Mucosa of rectum (tissue), 2 donors: Measurements from ENCODE around the gene SGCA.

Source experiments
- H3K27ac ChIP-seq, 2 donors: one replicate each; pipeline ENCODE4 v1.7.0; 2013; ENCODE audit warnings: inconsistent platforms in 2 of 2, low read depth in 2 of 2, low read length in 2 of 2
- H3K27me3 ChIP-seq, 2 donors: one replicate each; pipeline ENCODE4 v1.7.0; 2013; ENCODE audit warnings: low read length in 2 of 2; ENCODE audit not compliant: control insufficient read depth in 2 of 2, insufficient read depth in 2 of 2
- H3K36me3 ChIP-seq, 2 donors: one replicate each; pipeline ENCODE4 v1.7.0; 2013; ENCODE audit warnings: low read length in 2 of 2; ENCODE audit not compliant: control insufficient read depth in 2 of 2, insufficient read depth in 2 of 2
- H3K4me1 ChIP-seq, 2 donors: one replicate each; pipeline ENCODE4 v1.7.0; 2013; ENCODE audit warnings: low read length in 2 of 2, mild to moderate bottlenecking in 1 of 2; ENCODE audit not compliant: control insufficient read depth in 2 of 2, insufficient read depth in 2 of 2
- H3K4me3 ChIP-seq, 2 donors: one replicate each; pipeline ENCODE4 v1.7.0; 2013; ENCODE audit warnings: low read length in 2 of 2
- H3K9ac ChIP-seq, 2 donors: one replicate each; pipeline ENCODE4 v1.7.0; 2013; ENCODE audit warnings: low read length in 2 of 2, low read depth in 1 of 2, mild to moderate bottlenecking in 1 of 2
- H3K9me3 ChIP-seq, 2 donors: one replicate each; pipeline ENCODE4 v1.7.0; 2013; ENCODE audit warnings: low read length in 2 of 2; ENCODE audit not compliant: control insufficient read depth in 2 of 2
- donor health status: healthy.
- donor health status: Normal muscosa, but diverticular disease.

Gene SGCA

GRCh38 chr17:50167371-50167770 is 1.6 kb downstream of the SGCA start:
- Histone ChIP-seq H3K27ac (no peak overlapping the region), H3K4me3 (no peak overlapping the region), H3K36me3 (no peaks in the 10 kb centered on the region), H3K4me1 (peaks cover 0 to 6% of the 10 kb centered on the region in 2 donors), H3K9ac (no peak overlapping the region), H3K9me3 (no peaks in the 10 kb centered on the region), H3K27me3 (no peaks in the 10 kb centered on the region)

- Histone ChIP-seq H3K9ac (no peak overlapping the region), H3K4me1 (peaks cover 2 to 6% of the 10 kb centered on the region in 2 donors), H3K4me3 (no peak overlapping the region)
Observed at GRCh38 chr17:50168319-50168718, 2.5 kb downstream of the SGCA start.

GRCh38 chr17:50169121-50169764 is 3.4 kb downstream of the SGCA start:
- Histone ChIP-seq H3K9ac (no peak overlapping the region), H3K27ac (no peak overlapping the region), H3K36me3 (no peaks in the 10 kb centered on the region), H3K4me1 (peaks cover 2 to 8% of the 10 kb centered on the region in 2 donors), H3K4me3 (no peak overlapping the region), H3K27me3 (no peaks in the 10 kb centered on the region), H3K9me3 (no peaks in the 10 kb centered on the region)

More at GRCh38 chr17:50168319-50168718, 2.5 kb downstream of the SGCA start:
- H3K36me3 ChIP-seq, result no peaks in the 10 kb centered on the region
- H3K27me3 ChIP-seq, result no peaks in the 10 kb centered on the region
- no peaks in the 10 kb centered on the region for H3K9me3 ChIP-seq
- H3K27ac ChIP-seq, result no peak overlapping the region

- Histone ChIP-seq H3K9ac (no peak overlapping the region), H3K36me3 (no peaks in the 10 kb centered on the region), H3K4me3 (no peak overlapping the region), H3K27ac (no peak overlapping the region), H3K4me1 (peaks cover 2 to 8% of the 10 kb centered on the region in 2 donors), H3K27me3 (no peaks in the 10 kb centered on the region), H3K9me3 (no peaks in the 10 kb centered on the region)
Observed at GRCh38 chr17:50169881-50170459, 4.2 kb downstream of the SGCA start.

- H3K4me1 ChIP-seq, result peaks cover 2 to 6% of the 10 kb centered on the region in 2 donors
- H3K9ac ChIP-seq, result no peak overlapping the region
- no peaks in the 10 kb centered on the region for H3K36me3 ChIP-seq
- no peak overlapping the region for H3K27ac ChIP-seq
- H3K4me3 ChIP-seq, result no peak overlapping the region
- no peaks in the 10 kb centered on the region for H3K27me3 ChIP-seq
- no peaks in the 10 kb centered on the region for H3K9me3 ChIP-seq
Observed at GRCh38 chr17:50170662-50171370, 5.0 kb downstream of the SGCA start.

GRCh38 chr17:50171371-50172071 is 5.7 kb downstream of the SGCA start:
- Histone ChIP-seq H3K27me3 (no peaks in the 10 kb centered on the region), H3K4me3 (no peak overlapping the region), H3K9ac (no peak overlapping the region), H3K9me3 (no peaks in the 10 kb centered on the region), H3K36me3 (no peaks in the 10 kb centered on the region), H3K27ac (no peak overlapping the region), H3K4me1 (peaks cover 2 to 8% of the 10 kb centered on the region in 2 donors)

- no peak overlapping the region for H3K4me3 ChIP-seq
- H3K9ac ChIP-seq, result no peak overlapping the region
- no peaks in the 10 kb centered on the region for H3K27me3 ChIP-seq
- no peaks in the 10 kb centered on the region for H3K36me3 ChIP-seq
- no peaks in the 10 kb centered on the region for H3K9me3 ChIP-seq
- H3K27ac ChIP-seq, result no peak overlapping the region
- H3K4me1 ChIP-seq, result peaks cover 2 to 8% of the 10 kb centered on the region in 2 donors
Observed at GRCh38 chr17:50172130-50172529, 6.3 kb downstream of the SGCA start.

- no peaks in the 10 kb centered on the region for H3K27me3 ChIP-seq
- no peaks in the 10 kb centered on the region for H3K9me3 ChIP-seq
- no peaks in the 10 kb centered on the region for H3K36me3 ChIP-seq
- peak overlapping the region in 1 of 2 donors; percentile 37 for H3K9ac ChIP-seq
- H3K27ac ChIP-seq, result peak overlapping the region; percentile 42 to 45
- no peak overlapping the region for H3K4me3 ChIP-seq
- H3K4me1 ChIP-seq, result peaks cover 5 to 13% of the 10 kb centered on the region in 2 donors
Observed at GRCh38 chr17:50172936-50173334, 7.1 kb downstream of the SGCA start.

GRCh38 chr17:50173335-50173941 is 7.6 kb downstream of the SGCA start:
- Histone ChIP-seq H3K27ac (peak overlapping the region; percentile 42 to 45), H3K27me3 (no peaks in the 10 kb centered on the region), H3K9me3 (no peaks in the 10 kb centered on the region), H3K9ac (peak overlapping the region in 1 of 2 donors; percentile 37), H3K36me3 (no peaks in the 10 kb centered on the region), H3K4me3 (no peak overlapping the region), H3K4me1 (peaks cover 9 to 18% of the 10 kb centered on the region in 2 donors)
